Upper lobe of left lung (tissue), 6 donors: ENCODE measurements around the gene C1QTNF6. TPM values are rescaled to one million over a fixed set of nuclear protein-coding genes. Genes with fewer than 3 reads are reported as not detected.
A peak's percentile ranks its signal among the peaks of the same experiment; 100 is the strongest.
"Not testable (repeated sequence)": the region's sequence is repeated elsewhere in the genome, so short reads cannot be mapped to it uniquely, and the experiment has no call there.

Source experiments
- ATAC-seq, 2 donors: fragments of 200-7000 bp; cut with Tn5 transposase; one replicate each; pipeline ENCODE4 v1.9.1; 2022; ENCODE audit warnings: mild to moderate bottlenecking in 2 of 2, moderate library complexity in 2 of 2; ENCODE audit not compliant: low FRiP score in 2 of 2
- DNase-seq, 2 donors: peaks; one replicate each; pipeline ENCODE4 v3.0.0-alpha.2; 2019 to 2020
- H3K27ac ChIP-seq, 4 donors: fragments of 200-600 bp; sonication (generic); one replicate each; pipeline ENCODE4 v1.5.1; 2016 to 2019
- H3K27me3 ChIP-seq, 4 donors: fragments of 200-600 bp; sonication (generic); one replicate each; pipeline ENCODE4 v1.5.1; 2017 to 2019
- H3K36me3 ChIP-seq, 4 donors: fragments of 200-600 bp; sonication (generic); one replicate each; pipeline ENCODE4 v1.5.1; 2016 to 2019
- H3K4me1 ChIP-seq, 4 donors: fragments of 200-600 bp; sonication (generic); one replicate each; pipeline ENCODE4 v1.5.1; 2018 to 2019
- H3K4me3 ChIP-seq, 4 donors: fragments of 200-600 bp; sonication (generic); one replicate each; pipeline ENCODE4 v1.5.1; 2017 to 2019; ENCODE audit warnings: mild to moderate bottlenecking in 2 of 4, moderate library complexity in 1 of 4
- H3K9me3 ChIP-seq, 4 donors: fragments of 200-600 bp; sonication (generic); one replicate each; pipeline ENCODE4 v1.5.1; 2018 to 2019
- CTCF ChIP-seq, 6 experiments: fragments of 450-650 bp in 4 of 6; fragments of 200-600 bp in 2 of 6; sonication (generic) in 2 of 6; IDR thresholded peaks; one replicate each; pipeline ENCODE4 v1.5.1; 2016 to 2019; ENCODE audit warnings: antibody characterized with exemption in 6 of 6
- EP300 ChIP-seq, 4 donors: sonication (generic); formaldehyde crosslinking; IDR thresholded peaks; one replicate each; pipeline ENCODE4 v1.5.1; 2017; ENCODE audit warnings: antibody characterized with exemption in 4 of 4, control low read depth in 2 of 4
- POLR2A ChIP-seq, 4 donors: fragments of 450-650 bp; IDR thresholded peaks; one replicate each; pipeline ENCODE4 v1.5.1; 2016 to 2017; ENCODE audit warnings: antibody characterized with exemption in 4 of 4, mild to moderate bottlenecking in 2 of 4
- POLR2AphosphoS5 ChIP-seq, 2 donors: sonication (generic); formaldehyde crosslinking; IDR thresholded peaks; one replicate each; pipeline ENCODE4 v1.5.1; 2017; ENCODE audit warnings: antibody characterized with exemption in 2 of 2
- WGBS, 2 donors: methylation state at CpG; one replicate each; pipeline ENCODE4 v1.1.5; 2017 to 2018; 5-methylcytosine and 5-hydroxymethylcytosine counted together
- total RNA-seq, 6 donors: library from RNA; depleted of rRNA in 4 of 6; stranded (reverse); fragments of >200 nt in 4 of 6; gene quantifications; one replicate each; pipeline versions ENCODE4 v1.1.0 to v1.2.1, GENCODE V29; 2016 to 2021
- donor health status: DM: no; HTN: no; CAD: no; lungs with moderate emphysema.
- donor health status: DM: no; HTN: yes; CAD: no; lungs with severe emphysema.

The C1QTNF6 gene
- total RNA-seq, 6 donors from 2014 or later = 2.1 to 8.4 (median 4.7) TPM

GRCh38 chr22:37173709-37174108, 14.3 kb downstream of the C1QTNF6 start:
- Histone ChIP-seq H3K9me3 (no peaks in the 10 kb centered on the region), H3K4me3 (no peak overlapping the region), H3K36me3 (no peaks in the 10 kb centered on the region), H3K27ac (no peak overlapping the region), H3K27me3 (no peaks in the 10 kb centered on the region), H3K4me1 (peaks cover 33 to 36% (median 35%) of the 10 kb centered on the region in 4 donors)
- TF ChIP-seq CTCF (IDR thresholded peaks at IDR 0.05) (no peak), POLR2A (IDR thresholded peaks at IDR 0.05) (no peak), POLR2AphosphoS5 (IDR thresholded peaks at IDR 0.05) (no peak), EP300 (IDR thresholded peaks at IDR 0.05) (no peak)
- DNase-seq = peak in 1 of 2 donors; percentile 14
- WGBS, 2 donors = 77 to 100% methylated on average over 1 to 6 of the region's 6 CpGs
- peak in 1 of 2 donors; percentile 61 for ATAC-seq

DNA sequence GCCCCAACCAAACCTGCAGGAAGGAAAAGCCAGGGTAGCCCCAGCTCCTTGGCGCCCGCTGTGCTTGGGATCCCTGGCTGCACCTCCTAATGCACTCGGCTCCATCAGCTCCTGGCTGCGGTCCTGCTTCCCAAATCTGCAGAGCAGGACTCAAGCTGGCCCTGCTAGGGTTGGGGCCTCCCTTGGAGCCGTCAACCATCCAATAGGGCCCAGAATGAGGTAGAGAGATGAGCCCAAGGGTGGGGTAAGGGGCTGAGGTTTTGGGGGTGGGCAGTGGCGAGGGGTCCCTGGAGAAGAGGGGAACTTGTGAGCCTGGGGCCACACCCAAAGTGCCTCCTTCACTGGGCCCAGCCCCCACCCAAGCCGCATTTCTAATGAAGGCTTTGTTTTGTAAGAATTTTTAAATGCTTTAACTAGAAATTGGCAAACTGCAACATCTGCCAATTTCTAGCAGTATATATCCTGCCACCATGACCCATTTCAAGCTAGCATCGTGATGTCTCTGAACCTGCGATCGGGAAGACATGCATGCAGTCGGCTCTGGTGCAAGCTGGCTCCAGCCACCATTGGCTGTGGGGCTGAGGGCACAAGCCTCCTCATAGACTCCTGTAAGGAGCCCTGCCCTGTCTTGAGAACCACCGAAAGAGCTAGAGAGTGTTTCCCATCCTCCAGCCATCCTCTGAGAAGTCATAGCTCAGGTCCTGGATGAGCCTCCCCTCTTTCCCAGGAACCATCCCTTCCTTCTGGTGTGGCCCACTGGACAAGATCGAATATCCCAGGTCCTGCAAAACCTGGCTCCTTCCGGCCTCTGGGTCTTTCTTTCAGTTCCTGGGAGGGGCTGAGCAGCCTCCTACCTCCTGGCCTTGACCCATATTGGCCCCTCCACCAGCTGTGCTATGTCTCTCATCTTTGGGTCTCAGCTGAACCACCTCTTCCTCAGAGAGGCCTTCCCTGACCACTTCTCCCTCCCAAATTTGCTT, 15.5 kb downstream of the C1QTNF6 start:
- Histone ChIP-seq H3K9me3 (no peaks in the 10 kb centered on the region), H3K27me3 (no peaks in the 10 kb centered on the region), H3K4me3 (no peak overlapping the region), H3K36me3 (no peaks in the 10 kb centered on the region), H3K27ac (no peak overlapping the region), H3K4me1 (peaks cover 23 to 33% (median 27%) of the 10 kb centered on the region in 4 donors)
- 85% methylated on average over 13 to 14 of the region's 14 CpGs for WGBS, 2 donors
- DNase-seq (peak in 1 of 2 donors; percentile 8), ATAC-seq (no peak)
- no peak for TF ChIP-seq EP300 (IDR thresholded peaks at IDR 0.05)
- no peak for TF ChIP-seq POLR2AphosphoS5 (IDR thresholded peaks at IDR 0.05)
- TF ChIP-seq CTCF (IDR thresholded peaks at IDR 0.05) = no peak
- TF ChIP-seq POLR2A (IDR thresholded peaks at IDR 0.05) = no peak

DNA sequence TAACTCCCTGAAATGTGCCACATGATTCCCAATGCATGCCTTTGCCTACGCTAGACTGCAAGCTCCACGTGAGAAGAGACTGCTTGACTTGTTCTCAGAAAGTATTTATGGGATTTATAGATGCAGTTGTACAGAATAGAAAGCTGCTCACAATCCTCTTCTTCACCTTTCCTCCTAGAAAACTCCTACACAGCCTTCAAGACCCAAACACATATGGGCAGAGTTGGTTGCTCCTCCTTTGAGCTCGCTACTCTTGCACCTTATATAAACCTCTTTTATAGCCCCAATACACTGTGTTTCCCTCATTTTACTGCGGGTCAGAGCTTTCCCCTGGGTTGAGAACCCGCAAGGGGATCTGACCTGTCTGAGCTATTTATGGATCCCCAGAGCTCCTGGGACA, 16.4 kb downstream of the C1QTNF6 start:
- ATAC-seq (no peak), DNase-seq (no peak)
- Histone ChIP-seq H3K4me3 (no peak overlapping the region), H3K9me3 (no peaks in the 10 kb centered on the region), H3K36me3 (no peaks in the 10 kb centered on the region), H3K27me3 (no peaks in the 10 kb centered on the region), H3K27ac (no peak overlapping the region), H3K4me1 (peaks cover 23 to 33% (median 27%) of the 10 kb centered on the region in 4 donors)
- no peak for TF ChIP-seq POLR2A (IDR thresholded peaks at IDR 0.05)
- TF ChIP-seq POLR2AphosphoS5 (IDR thresholded peaks at IDR 0.05) = no peak
- TF ChIP-seq EP300 (IDR thresholded peaks at IDR 0.05) = no peak
- no peak for TF ChIP-seq CTCF (IDR thresholded peaks at IDR 0.05)
- WGBS, 2 donors = 89 to 91% methylated on average over 5 of the region's 5 CpGs

DNA sequence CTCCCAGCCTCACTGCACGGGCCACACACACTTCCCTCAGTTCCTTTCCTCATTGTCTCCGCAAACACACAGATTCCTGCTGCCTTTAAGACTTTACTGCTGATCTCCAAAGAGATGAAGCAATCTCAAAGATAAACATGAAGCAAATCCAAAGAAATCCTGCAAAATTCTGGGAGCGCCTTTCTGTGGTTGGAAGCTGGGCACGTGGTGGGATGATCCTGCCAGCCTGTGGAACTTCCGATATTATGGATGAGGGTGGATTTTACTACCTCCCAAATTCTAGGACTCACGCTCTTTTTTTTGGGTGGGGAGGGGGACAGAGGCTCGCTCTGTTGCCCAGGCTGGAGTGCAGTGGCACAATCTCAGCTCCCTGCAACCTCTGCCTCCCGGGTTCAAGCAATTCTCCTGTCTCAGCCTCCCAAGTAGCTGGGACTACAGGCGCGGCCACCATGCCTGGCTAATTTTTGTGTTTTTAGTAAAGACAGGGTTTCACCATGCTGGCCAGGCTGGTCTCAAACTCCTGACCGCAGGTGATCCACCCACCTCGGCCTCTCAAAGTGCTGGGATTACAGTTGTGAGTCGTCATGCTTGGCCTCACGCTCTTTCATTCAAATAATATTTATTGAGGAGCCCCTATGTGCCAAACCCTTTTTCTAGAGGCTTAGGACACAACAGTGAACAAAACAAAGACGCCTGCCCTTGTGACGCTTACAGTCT, 17.2 kb downstream of the C1QTNF6 start:
- ATAC-seq = not testable (repeated sequence)
- 85 to 89% methylated on average over 15 to 16 of the region's 16 CpGs for WGBS, 2 donors
- H3K27ac ChIP-seq = peak overlapping the region in 1 of 4 donors; percentile 7

More for the DNA sequence above, 17.2 kb downstream of the C1QTNF6 start:
- H3K27me3 ChIP-seq, H3K36me3 ChIP-seq, H3K4me3 ChIP-seq, H3K9me3 ChIP-seq: not testable (repeated sequence)
- H3K4me1 ChIP-seq = peaks cover 20 to 29% (median 21%) of the 10 kb centered on the region in 4 donors
- peak in 1 of 2 donors; percentile 6 for DNase-seq
